ENCODE measurements around the gene ARAP2.

Gene ARAP2, protein sequence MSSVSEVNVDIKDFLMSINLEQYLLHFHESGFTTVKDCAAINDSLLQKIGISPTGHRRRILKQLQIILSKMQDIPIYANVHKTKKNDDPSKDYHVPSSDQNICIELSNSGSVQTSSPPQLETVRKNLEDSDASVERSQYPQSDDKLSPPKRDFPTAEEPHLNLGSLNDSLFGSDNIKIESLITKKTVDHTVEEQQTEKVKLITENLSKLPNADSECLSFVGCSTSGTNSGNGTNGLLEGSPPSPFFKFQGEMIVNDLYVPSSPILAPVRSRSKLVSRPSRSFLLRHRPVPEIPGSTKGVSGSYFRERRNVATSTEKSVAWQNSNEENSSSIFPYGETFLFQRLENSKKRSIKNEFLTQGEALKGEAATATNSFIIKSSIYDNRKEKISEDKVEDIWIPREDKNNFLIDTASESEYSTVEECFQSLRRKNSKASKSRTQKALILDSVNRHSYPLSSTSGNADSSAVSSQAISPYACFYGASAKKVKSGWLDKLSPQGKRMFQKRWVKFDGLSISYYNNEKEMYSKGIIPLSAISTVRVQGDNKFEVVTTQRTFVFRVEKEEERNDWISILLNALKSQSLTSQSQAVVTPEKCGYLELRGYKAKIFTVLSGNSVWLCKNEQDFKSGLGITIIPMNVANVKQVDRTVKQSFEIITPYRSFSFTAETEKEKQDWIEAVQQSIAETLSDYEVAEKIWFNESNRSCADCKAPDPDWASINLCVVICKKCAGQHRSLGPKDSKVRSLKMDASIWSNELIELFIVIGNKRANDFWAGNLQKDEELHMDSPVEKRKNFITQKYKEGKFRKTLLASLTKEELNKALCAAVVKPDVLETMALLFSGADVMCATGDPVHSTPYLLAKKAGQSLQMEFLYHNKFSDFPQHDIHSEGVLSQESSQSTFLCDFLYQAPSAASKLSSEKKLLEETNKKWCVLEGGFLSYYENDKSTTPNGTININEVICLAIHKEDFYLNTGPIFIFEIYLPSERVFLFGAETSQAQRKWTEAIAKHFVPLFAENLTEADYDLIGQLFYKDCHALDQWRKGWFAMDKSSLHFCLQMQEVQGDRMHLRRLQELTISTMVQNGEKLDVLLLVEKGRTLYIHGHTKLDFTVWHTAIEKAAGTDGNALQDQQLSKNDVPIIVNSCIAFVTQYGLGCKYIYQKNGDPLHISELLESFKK (N-terminal part only)

DNA sequence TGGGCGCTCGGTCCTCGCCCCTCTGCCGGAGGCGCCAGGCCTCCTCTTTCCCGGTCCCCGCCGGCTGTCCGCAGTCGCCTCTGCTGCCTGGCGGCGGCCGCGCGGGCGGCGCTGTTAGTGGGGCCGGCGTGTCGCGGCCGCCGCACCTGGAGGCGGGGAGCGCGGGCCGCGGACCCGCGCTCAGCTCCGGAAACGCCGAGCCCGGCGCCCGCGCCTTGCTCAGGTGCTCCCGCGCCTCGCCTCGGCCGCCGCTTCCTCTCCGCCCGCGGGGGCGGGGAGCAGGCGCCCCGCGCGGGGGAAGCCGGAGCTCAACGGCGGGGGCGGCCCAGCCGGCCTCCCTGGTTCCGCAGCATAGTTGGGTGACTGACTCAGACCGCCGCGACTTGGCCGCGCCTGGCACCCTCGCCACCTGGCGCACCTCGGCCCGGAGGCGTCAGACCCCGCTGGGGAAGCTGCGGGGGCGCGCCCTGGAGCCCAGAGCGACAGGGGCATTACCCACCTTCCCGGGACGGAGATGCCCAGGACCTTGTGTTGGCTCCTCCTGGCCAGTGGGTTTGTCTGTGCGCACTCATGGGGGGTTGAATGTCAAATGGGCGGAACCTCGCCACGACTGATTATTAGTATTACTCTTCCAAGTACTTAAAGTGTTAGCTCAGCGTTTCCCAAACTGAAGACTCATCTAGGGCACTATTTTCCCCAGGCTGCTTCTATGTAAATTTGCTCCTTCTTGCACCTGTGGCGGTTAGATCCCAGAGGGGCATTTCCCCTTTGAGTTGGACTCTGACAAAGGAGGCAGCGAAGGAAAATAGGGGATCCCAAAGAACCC is at the start of gene ARAP2:
ARAP2 (minus strand) TSS at position 258 of the 826 bp plus-strand sequence. CDS start 15,028 bp downstream, outside the sequence.
- peak; percentile 52 to 56 for DNase-seq (ENCODE audit: low read depth in 2 of 2)

DNA sequence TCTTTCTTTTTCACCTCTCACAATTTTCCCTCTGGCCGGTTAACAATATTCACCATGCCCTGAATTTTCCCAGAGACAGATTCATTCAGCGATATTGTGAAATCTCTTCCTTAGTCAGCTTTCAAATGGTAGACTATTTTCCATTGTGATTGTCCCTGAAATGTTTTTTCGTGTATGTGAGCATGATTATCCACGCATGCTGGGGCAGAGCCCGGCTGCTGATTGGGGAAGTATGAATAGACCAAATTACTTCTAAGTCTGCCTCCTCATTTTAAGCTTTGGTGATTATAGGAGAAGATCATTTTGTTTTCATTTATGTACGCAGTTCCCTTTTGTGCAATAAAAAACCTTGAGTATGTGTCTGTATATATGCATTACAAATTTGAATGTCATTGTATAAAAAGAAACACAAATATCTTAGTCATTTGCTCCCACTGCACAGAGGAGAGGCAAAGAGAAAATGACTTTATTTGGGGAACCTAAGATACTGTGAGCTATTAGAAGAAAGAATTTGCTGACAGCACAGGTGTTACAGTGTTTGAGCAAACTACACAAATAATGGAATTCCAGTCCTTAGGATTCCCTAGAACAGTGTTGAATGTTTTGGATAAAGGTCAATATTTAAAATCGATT is 48.4 kb upstream of the ARAP2 start:
- no peak for DNase-seq (ENCODE audit: low read depth in 2 of 2)

DNA sequence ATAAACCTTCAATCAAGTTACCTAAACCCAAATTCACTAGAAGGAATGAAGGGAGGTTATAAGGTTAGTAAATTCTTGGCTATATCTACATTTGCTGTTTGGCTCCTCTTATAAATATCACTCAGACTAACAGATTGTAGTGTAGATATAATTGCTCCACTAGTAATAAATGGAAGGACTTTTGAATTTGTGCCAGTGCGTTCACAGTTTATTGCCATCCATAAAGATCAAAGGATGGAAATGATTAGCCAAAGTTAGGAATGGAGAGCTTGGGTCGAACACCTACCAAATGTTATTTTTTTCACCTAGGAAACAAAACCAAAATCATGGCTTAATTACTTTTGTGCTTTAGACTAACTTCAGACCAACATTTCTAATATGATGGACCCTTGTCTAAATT is 46.3 kb upstream of the ARAP2 start:
- no peak for DNase-seq (ENCODE audit: low read depth in 2 of 2)

DNA sequence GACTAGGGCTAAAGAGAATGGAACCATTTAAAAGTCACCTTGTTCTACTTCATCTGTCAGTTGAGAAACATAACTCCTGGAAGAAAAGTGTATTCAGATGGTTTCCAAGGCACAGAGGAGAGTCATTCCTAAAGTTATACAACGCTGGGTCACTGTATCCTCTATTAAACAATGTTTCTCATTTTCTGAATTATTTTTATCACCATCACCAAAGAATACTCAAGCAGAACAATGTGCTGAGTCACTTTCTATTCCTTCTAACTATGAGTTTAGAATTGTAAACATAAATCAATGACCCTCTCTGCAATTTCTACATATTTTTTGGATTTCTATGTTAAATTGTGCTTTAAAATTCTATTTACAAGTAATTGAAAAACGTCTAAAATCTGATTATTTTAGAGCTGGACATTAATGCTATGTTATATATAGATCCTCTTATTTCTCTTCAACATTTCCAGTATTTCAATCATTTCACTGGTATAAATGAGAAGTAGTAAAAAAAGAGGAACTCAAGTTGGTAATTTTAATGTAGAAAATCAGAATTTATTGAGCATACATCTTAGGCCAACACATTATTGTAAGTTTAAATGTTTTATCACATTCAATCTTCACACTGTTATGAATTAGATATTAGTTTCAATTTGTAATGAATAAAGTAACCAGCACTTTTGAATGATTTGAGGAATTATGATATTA is 44.6 kb upstream of the ARAP2 start:
- DNase-seq (ENCODE audit: low read depth in 2 of 2), result no peak

DNA sequence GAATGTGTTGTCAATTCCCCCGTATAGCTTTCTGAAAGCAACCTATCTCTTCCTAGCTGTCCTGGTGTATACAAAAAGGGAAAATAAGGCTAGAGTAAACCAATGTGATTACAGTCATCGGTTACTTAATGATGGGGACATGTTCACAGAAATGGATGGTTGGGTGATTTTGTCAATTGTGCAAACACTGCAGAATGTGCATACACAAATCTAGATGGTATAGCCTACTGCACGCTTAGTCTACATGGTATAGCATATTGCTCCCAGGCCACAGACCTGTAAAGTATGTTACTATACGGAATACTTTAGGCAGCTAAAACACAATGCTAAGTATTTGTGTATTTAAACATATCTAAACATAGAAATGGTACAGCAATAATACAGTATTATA is 42.2 kb upstream of the ARAP2 start:
- no peak for DNase-seq (ENCODE audit: low read depth in 2 of 2)

DNA sequence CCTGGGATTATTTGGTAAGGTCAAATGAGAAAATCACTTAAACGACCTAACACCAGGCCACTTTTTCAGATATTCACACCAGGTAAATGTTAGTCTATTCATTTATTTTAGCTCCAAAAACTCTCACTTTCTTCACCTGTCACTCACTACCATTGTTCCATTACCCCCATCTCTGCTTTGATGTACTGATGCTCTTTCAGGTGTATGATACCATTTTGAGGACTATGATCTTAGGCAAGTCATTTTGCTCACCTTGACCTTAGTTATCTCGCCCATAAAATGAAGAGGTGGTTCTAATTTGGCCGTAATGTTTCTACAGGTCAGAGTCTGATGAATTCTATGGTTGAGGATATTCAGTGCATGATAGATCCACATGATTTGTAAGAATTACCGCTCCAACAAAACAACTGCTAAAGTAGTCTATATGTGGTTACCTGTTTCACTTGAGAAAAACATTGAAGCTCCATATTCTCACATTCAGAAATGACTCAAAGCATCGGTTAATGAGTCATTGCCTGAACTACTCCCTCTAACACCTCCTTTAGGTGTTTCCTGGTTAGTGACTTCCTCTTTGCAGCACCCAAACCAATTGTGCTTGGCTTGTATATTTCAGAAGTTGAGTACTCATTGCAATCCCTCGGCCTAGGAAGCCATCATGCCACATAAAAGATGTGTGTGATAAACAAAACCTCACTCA is 41.6 kb upstream of the ARAP2 start:
- DNase-seq (ENCODE audit: low read depth in 2 of 2), result peak; percentile 9 to 46

DNA sequence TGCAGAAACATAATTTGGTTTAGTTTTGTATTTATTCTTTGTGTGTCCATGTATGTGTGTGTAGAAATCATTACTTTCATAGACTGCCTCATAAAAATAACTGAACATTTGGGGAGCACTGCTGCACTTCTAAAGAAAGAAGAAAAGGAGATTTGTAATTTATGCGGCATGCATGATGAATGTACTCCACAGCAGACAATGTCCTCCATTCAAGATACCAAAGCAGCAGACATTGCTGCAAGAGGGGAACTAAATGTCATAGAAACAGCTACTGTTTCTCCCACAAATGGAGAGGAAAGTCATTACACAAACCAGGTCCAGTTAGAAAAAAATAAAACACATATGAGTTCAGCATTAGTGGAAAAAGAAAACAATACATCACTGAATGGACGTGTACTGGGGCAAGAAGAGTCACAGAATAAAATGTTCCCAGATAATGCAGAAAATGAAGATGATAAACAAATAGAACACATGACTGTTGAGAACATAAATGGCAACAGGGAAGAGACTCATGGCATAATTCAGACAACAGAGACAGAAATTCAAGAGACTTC is 39.7 kb upstream of the ARAP2 start:
- DNase-seq (ENCODE audit: low read depth in 2 of 2), result no peak

DNA sequence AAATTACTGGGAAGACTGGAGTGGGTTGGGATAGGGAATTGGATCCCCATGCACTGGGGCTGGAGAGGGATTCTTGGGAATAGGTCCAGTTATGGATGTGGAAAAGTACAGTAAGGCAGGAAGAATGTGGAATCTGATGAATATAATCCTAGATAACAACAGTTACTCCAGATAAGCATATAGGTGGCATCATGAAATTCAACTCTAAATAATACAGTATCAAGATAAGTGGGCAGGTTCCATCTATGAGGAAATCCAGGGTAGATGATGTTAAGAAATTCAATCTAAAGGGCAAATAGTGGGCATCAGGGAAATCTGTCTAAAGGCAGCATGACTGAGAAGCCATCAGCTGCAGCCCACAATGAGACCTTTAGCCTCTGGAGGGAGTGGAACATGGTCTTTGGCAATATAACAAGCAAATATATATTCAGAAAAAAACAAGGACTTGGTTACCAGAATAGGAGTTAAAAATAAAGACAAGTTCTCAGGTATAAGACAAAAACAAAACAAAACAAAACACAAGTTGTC is 38.3 kb upstream of the ARAP2 start:
- DNase-seq (ENCODE audit: low read depth in 2 of 2), result no peak

DNA sequence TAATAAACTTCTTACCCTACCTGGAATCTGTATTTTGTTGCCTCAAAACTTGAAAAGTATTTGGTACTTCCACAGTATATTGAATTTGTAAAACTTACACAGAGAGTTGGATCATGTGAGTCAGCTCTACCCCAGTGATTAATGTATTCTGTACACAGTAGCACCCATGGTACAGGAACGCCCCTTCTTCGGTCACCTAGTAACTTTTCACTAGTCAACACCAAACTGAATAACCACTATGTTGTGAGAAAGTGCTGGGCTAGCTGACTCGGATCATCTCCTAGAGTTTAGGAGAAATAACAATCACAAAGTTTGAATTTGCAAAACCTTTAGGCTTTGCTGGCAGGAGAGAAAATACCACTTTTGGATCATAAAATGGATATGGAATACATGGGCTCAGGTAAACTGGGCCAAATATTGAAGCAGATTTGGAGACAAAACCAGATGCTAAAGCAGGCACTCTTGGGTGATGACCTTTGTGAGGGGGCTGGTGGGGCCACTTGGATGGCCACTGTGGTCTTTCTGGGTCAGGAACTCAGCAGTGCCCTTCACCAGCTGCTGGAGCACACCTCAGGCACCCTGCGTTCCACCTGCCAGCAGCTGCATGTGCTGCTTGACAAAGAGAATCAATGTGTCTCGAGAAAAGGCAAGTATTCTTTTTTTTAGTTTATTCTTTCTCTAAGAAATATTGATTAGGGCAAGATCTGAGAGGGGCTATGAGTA is 37.2 kb upstream of the ARAP2 start, which contains the start of gene DTHD1:
DTHD1 (plus strand) TSS at position 233 of the 723 bp plus-strand sequence; CDS start at position 376, 143 bp downstream.
- DNase-seq (ENCODE audit: low read depth in 2 of 2), result peak in 1 of 2 donors; percentile 19

DNA sequence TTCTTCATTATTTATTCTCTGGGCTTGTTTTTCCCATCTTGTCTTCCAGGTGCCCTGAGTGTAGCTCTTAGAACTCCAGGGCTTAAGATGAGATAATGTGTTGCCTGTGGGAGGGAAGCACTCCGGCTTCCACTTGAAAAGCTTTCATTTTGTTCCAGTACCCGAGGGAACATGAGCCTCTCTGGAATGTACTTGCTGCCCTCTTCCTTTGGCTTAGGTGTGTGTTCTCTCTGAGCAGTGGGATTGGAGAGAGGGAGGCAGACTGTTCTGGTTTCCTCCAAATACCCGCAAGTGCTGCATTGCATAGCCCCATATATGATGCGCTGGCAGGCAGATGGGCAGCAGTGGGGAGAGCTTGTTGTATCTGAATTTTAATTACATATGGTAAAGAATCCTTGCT is 36.2 kb upstream of the ARAP2 start:
- DNase-seq (ENCODE audit: low read depth in 2 of 2), result no peak

DNA sequence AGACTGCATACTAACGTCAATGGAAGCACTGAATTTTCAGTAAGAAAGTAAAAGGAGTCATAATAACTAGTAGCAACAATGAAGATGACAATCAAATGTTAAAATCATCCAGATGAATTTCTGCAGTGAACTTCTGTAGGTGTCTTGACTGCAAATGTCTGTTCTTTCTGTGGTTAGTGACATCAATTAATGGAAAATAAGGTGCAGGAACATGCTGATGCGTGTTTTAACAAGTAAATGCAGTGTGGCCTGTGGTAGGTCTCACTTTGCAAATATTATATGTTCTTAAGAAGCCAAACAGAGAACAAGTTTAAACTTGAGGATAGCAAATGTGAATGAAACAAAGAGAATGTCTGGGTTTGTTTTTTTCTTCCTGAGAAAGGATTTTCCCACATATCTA is 34.5 kb upstream of the ARAP2 start:
- no peak for DNase-seq (ENCODE audit: low read depth in 2 of 2)

DNA sequence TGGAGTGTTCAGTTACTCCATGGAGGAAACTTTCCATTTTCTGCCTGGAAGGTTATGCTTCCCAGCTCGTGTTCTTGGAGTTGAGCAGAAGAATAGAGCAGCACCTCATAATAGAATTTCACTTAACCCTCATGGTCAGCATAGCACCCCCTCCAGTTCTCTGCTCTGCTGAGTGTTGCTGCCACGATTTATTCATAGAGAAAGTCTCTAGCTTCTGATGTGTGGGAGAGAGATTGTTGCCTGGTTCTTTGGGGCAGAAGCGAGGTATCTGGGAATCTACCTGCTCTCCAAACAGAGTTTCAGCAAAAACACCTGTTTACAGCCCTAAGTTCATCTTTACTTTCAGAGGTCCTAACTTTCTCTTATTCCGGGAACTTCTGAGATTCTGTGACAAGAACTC is 33.2 kb upstream of the ARAP2 start:
- no peak for DNase-seq (ENCODE audit: low read depth in 2 of 2)

DNA sequence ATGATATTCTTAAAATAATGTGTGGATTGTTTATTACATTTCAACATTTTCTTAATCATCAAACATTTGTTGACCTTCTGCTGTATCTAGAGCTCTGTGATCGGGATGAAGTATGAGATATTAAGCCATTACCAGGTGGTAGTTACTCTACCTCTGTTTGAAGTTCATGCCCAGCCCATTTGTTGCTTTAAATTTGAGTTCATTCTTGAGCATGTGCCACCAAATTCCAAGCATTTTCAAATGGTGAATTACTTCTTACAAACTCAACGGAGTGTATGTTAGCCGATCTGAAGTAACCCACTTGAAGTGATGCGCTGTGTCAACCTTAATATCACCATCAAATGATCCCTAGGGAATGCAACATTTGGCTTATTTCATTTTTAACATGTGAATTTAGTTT is 29.8 kb upstream of the ARAP2 start:
- DNase-seq (ENCODE audit: low read depth in 2 of 2), result no peak

DNA sequence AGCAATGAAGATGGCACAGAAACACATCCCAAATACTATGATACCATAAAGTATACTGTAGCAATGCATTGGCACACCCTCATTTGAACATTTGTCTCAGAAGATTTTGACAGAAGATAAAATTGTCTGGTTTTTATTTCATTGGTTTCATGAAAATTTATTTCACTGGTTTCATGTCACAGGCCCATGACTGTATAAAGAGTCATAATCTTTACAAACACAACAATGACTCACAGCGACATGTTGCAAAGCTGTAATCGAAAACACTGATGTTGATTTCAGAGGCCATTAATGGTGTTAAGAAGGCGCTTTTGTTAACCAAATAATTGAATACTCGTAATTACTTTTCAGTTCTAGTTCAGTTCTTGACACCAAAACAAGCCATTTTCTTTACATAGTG is 29.0 kb upstream of the ARAP2 start:
- no peak for DNase-seq (ENCODE audit: low read depth in 2 of 2)

DNA sequence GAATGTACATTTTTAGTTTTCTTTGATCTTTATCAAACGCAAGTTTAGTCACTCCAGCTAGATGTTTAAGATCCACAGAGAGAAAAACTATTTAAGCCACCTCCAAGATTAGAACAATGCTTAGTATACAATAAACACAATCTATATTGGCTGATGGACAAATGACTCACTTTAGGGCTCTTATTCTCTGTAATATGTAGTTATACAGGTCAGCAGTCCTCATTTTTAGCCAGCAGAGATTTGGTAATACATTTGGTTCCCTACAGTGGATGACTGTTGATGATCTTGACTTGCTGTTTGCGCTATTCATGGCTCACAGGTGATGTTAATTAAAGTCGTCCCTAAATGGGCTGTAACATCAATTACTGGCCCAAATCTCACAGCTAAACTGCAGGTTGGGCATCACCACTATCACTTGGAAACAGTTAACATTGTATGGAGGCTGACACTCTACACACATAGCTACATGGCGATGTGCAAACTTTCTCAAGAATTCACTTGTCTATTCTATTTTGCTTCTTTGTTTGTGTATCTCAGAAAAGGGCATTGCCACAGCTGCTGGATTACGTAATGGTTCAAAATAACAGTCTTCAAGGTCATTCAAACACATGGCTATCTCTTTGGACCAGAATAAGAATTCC is 25.3 kb upstream of the ARAP2 start:
- DNase-seq (ENCODE audit: low read depth in 2 of 2), result no peak

DNA sequence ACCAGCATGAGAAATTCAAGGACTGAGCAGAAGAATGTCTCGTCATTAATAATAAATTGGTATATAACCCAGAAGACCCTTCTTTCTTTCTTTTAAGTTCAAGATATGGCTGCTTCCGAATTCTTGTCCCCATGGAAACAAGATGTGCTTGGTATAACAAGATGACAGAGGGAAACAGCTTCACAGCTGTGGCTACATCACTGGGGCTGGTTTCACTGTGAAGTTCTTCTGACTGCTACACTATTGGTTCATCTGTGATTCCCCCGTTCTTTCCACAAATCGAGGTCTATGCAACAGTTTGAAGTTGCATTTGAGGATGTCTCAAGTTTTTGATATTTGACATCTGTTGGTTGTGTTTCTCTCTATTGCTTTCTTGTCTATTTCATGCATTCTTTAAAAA is 24.8 kb upstream of the ARAP2 start:
- DNase-seq (ENCODE audit: low read depth in 2 of 2), result no peak

DNA sequence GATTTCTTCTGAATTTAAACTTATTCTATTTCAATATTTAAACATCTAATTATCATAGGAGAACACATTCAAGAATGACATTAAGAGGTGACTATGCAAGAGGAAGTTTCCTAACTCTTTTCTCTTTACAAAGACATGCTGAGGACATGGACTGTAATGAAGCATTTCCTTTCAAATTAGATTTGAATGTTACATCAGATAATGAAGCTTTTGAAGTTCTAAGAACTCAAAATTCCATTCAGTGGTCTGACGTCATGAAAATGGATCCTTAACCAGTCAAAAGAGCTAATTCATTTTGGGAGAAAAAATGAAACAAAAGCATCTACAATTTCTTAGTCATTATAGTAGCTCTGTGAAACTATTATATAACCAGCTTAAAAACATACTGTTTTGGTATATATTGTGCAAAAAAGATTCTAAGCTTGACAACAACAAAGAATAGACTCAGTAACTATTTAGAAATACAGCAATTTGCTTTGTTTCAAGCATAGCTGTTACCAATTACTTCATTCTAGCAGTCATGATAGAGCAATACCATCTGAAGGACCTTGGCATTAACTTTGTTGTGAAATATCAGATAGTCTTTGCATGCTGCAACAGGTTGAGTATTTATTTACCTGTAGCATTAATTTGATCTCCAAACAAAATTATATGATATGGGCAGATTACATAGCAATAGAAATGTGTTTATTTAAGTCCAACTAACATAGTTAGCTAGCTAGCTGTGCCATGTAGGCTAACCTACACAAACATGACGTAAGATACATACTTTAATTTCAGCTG is 23.4 kb upstream of the ARAP2 start:
- no peak for DNase-seq (ENCODE audit: low read depth in 2 of 2)
